NCI-H446 treated with DMSO at 0.1 percent for 48 hours (cell line): Measurements from ENCODE around the gene HS3ST4.

Source experiments
- DNase-seq: peaks from one replicate; lab custom pipeline; 2025; lab: John Stamatoyannopoulos, UW

HS3ST4 gene

DNA sequence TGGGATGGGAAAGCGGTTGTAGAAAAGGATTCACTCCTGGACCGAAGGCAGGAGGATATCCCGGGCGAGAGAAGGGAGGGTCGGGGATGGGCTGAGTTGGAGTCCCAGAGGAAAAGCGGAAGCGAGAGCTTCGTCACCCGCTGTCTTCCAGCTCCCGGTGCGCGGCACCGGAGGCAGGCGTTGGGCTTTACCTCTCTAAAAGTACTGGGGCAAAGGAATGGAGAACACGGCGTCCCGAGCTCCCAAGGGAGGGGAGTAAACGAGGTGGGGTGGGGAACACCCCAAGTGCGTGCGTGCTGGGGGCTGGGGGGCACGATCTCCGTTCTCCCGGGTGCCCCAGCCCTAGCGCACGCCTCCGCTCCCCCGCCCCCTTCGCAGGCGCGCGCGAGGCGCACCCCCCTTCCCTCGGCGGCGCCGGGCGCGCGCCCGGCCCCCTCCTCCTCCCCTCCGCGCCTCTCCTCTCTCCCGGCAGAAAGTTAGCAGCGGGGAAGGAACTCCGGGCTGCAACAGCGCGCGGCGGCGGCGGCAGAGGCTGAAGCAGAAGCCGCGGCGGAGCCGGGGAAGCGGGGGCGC is at the start of gene HS3ST4:
Gene HS3ST4 (plus strand): TSS at position 441 of the 573 bp plus-strand sequence.
- DNase-seq, result no peak

- DNase-seq, result no peak
Measured at GRCh38 chr16:25643633-25644032, 48.1 kb upstream of the HS3ST4 start.

DNA sequence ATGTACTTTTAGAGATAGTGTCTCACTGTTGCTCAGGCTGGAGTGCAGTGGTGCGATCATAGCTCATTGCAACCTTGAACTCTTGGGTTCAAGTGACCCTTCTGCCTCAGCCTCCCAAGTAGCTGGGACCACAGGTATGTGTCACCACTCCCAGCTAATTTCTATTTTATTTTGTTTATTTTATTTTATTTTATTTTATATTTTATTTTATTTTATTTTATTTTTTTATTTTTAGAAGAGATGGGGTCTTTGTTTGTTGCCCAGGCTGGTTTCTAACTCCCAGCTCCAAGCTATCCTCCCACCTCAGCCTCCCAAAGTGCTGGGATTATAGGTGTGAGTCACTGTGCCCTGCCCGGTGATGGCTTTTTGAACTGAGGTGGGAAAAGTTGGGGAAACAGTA is 35.1 kb upstream of the HS3ST4 start:
- no peak for DNase-seq

DNA sequence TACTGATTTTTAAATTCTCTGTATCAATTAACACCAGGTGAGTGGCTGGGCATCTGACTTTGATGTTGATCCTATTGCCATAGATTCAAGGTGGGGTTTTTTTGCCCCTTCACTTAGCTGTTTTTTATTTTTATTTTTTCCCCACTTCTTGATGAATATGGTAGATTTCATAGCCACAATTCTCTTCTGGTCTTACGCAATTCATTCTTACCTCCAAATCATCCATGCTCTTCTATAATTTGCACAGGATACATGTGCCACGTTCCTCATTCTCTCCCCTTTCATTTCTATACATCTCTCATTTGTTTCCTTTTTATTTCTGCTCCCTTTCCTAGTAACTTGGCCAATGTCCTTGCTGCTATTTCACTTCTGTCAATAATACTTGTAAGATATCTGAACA is 14.9 kb upstream of the HS3ST4 start:
- no peak for DNase-seq

DNA sequence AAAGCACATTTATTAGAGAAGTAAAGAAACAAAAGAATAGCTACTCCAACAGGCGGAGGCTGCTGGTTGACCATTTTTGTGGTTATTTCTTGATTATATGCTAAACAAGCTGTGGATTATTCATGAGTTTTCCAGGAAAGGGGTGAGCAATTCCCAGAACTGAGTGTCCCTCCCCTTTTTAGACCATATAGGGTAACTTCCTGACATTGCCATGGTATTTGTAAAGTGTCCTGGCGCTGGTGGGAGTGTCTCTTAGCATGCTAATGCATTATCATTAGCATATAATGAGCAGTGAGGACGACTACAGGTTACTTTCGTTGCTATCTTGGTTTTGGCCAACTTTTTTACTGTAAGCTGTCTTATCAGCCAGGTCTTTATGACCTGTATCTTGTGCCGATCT is 12.2 kb upstream of the HS3ST4 start:
- DNase-seq, result no peak

DNA sequence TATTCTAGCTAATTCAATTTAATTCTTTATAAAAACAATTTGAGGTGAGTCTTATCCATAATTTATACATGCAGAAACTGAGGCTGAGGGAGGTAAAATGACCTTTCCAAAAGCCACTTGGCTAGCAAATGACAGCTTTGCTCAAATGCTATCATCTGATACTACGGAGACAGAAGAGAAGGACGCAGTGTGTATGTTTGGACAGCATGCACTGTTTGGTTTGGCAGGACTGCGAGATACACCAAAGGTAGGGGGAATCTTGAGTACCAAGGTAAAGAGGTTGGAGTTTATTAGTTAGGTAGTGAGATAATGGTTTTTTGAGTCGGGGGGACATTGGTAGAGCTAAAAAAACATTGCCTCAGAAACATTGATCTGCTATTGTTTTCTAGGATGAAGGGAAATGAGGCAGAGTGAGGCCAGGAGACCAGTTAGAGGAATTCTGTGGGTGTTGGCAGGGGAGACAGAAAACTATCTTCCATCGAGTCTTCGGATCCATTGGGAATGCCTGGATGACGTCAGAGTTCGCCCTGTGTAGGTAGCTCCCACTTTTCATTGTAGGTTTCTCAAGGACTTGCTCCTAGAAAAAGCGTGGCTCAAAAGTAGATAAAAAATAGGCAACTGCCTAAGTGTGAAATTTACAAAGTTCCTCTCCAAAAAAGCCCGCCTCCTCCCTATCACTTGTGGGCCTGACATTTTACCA is 2.5 kb upstream of the HS3ST4 start:
- no peak for DNase-seq

DNA sequence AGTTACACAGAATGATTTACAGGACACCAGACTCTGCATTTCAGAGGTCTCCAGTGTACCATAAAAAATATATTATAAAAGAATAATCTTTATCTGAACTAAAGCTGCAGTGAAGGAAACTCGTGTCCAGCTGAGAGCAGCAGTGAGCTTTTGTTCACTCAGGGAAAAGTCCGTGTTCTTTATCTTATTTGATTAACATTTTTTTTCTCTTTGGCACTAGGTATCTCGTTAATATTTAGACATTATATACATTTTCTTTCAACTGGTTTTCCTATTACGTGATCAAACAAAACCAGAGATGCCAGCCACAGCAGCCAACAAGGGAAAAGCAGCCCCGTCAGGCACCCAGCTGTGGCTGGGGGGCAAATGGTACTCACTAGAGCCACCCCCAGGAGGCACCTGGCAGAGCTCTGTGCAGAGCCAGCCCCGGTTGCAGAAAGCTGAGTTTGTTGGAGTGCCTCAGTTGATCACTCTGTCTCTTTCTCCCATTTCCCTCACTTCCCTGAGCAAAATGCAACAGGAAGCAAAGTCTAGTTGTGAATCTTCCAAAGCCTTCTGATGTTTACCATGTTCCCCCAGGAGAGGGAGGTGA is 1.1 kb upstream of the HS3ST4 start:
- DNase-seq, result no peak

DNA sequence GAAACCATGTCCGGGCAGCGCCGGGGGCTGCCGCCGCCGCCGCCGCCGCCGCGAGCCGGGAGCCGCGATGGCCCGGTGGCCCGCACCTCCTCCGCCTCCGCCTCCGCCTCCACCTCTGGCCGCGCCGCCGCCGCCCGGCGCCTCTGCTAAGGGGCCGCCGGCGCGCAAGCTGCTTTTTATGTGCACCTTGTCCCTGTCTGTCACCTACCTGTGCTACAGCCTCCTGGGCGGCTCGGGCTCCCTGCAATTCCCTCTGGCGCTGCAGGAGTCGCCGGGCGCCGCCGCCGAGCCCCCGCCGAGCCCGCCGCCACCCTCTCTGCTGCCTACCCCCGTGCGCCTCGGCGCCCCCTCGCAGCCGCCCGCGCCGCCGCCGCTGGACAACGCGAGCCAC is 587 bp downstream of the HS3ST4 start:
- no peak for DNase-seq

- no peak for DNase-seq
Measured at GRCh38 chr16:25692742-25693508, 1.2 kb downstream of the HS3ST4 start.

DNA sequence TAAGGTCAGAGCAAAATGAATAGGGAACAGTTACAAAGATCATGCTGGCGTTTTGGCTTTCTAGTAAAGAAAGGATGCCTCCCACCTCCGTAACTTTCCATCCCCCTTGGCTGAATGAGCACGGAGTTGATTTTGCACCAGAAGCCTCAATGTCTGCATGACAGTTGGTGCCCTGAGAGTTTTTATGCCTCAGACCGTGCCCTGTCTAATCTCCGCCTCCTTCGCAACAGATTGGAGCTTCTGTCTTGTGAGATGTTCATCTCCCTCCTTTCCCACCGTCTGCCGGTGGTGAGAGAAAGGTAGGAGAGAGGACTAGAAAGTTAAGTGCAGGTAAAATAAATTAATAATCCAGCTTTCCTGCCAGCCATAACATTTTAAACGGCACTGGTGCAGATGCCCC is 1.9 kb downstream of the HS3ST4 start:
- no peak for DNase-seq

DNA sequence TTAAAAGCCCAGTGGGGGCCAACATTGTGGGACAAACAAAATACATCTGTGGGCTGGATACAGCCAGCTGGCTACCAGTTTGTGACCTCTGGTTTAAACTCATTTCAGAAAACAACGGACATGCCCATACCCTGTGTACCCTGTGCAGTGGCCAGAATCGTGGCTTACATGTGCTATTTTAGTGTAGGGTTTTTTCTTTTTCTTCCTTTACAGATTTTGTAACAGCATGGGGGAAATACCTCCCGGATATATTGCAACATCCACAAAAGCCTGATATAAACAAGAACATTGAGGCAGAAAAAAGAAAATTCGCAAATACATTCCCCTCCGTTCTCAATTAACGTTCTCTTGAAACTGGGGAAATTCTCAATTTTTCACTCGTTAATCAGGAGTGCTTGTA is 7.3 kb downstream of the HS3ST4 start:
- no peak for DNase-seq

- DNase-seq, result no peak
Measured at GRCh38 chr16:25700547-25700946, 8.8 kb downstream of the HS3ST4 start.

GRCh38 chr16:25707553-25707952 is 15.8 kb downstream of the HS3ST4 start:
- no peak for DNase-seq

- DNase-seq, result peak; percentile 0
Measured at GRCh38 chr16:25707982-25708583, 16.3 kb downstream of the HS3ST4 start.

GRCh38 chr16:25709213-25709612 is 17.5 kb downstream of the HS3ST4 start:
- DNase-seq, result no peak

- DNase-seq, result no peak
Measured at GRCh38 chr16:25713785-25714570, 22.2 kb downstream of the HS3ST4 start.

GRCh38 chr16:25716186-25716585 is 24.4 kb downstream of the HS3ST4 start:
- DNase-seq, result no peak

- no peak for DNase-seq
Measured at GRCh38 chr16:25721439-25721838, 29.7 kb downstream of the HS3ST4 start.

DNA sequence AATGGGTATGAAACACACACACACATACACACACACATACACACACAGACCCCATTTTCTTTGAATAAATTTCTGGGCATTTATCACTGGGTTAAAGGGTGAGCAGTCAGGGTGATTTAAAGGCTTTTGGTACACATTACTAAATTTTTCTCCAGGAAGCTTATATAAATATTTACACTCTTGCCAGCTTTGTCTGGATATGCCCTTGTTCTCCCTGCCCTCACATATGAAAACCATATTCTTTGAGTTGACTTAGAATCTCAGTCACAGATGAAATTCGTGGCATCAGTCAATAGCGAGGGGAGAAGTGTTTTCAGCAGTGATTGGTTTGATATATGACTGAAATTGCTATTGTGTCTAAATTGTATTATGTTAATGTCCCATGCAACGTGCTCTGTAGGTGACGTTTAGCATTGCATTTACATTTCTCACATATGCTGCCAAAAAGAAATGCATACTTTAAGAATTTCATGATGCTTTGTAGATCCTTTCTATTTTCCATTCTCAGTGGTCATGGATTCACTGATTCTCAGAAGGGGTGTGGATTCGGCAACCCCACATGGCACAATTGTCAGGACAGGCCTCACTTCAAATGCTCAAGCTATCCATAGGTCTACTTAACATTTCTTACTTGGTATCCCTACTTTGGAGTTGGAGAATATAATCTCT is 34.8 kb downstream of the HS3ST4 start:
- DNase-seq, result no peak

GRCh38 chr16:25729188-25729915 is 37.6 kb downstream of the HS3ST4 start:
- no peak for DNase-seq
